Thymus (tissue), 11 donors: ENCODE results near the gene DMAC1. TPM values are rescaled to one million over a fixed set of nuclear protein-coding genes. Genes with fewer than 3 reads are reported as not detected.
A peak's percentile ranks its signal among the peaks of the same experiment; 100 is the strongest.

Source experiments
- DNase-seq, 9 donors: peaks; one replicate each; pipeline ENCODE4 v3.0.0-alpha.2; 2013; ENCODE audit warnings: low spot score in 9 of 9, low read depth in 6 of 9, missing footprints in 1 of 9
- H3K27ac ChIP-seq, 2 donors: one replicate each; pipeline ENCODE4 v1.5.1; 2013; ENCODE audit warnings: control low read depth in 1 of 2, low read depth in 1 of 2, low read length in 1 of 2, mild to moderate bottlenecking in 1 of 2, moderate library complexity in 1 of 2
- H3K27me3 ChIP-seq, 2 donors: one replicate each; pipeline ENCODE4 v1.5.1; 2013; ENCODE audit warnings: low read length in 1 of 2; ENCODE audit not compliant: control insufficient read depth in 2 of 2, insufficient read depth in 1 of 2
- H3K36me3 ChIP-seq, 2 donors: one replicate each; pipeline ENCODE4 v1.5.1; 2013; ENCODE audit warnings: low read length in 1 of 2, mild to moderate bottlenecking in 1 of 2, moderate library complexity in 1 of 2; ENCODE audit not compliant: control insufficient read depth in 2 of 2, insufficient read depth in 2 of 2
- H3K4me1 ChIP-seq, 2 donors: one replicate each; pipeline ENCODE4 v1.5.1; 2013; ENCODE audit warnings: low read length in 2 of 2; ENCODE audit not compliant: control insufficient read depth in 2 of 2, insufficient read depth in 2 of 2
- H3K4me3 ChIP-seq, 2 donors: one replicate each; pipeline ENCODE4 v1.5.1; 2013; ENCODE audit warnings: low read length in 2 of 2, control low read depth in 1 of 2, mild to moderate bottlenecking in 1 of 2
- H3K9me3 ChIP-seq, 2 donors: one replicate each; pipeline ENCODE4 v1.5.1; 2013; ENCODE audit warnings: low read length in 1 of 2, mild to moderate bottlenecking in 1 of 2; ENCODE audit not compliant: control insufficient read depth in 2 of 2, insufficient read depth in 1 of 2
- WGBS: extraction: QIAGEN DNeasy Blood & Tissue Kit; methylation state at CpG from one replicate; pipeline ENCODE4 v1.1.7; 2013; 5-methylcytosine and 5-hydroxymethylcytosine counted together
- polyA plus RNA-seq: library from polyadenylated mRNA; stranded (reverse); fragments of 200-250 nt; gene quantifications from one replicate; pipeline ENCODE4 v1.2.3, GENCODE V29; 2013
- total RNA-seq: library from RNA; stranded (reverse); fragments of 120-200 nt; gene quantifications from one replicate; pipeline ENCODE4 v1.2.4, GENCODE V29; 2013
- donor health status: healthy.

DMAC1 gene
- total and polyA plus RNA-seq, 2 donors, result 26.3 to 149 TPM

DNA sequence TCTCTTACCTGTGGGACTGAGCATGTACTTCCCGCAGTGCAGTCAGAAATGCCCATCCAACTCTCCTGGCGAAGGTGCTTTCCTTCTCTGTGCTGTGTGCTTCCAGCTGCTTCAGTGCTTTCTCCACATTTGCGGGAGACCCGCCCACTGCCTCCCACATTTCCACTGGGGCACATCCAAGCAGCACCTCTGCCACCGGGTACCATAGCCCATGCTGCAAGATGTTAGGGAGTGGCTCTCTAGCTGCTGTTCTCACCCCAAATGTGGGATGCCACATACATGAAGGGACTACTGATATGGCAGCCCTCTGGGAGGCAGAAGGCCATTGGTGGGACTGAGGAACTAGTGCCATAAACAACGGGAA, 8.8 kb downstream of the DMAC1 start:
- Histone ChIP-seq H3K9me3 (no peaks in the 10 kb centered on the region), H3K27ac (no peak overlapping the region), H3K36me3 (peaks cover 46 to 52% of the 10 kb centered on the region in 2 donors), H3K27me3 (no peaks in the 10 kb centered on the region), H3K4me3 (no peak overlapping the region), H3K4me1 (no peaks in the 10 kb centered on the region)
- DNase-seq, result no peak
- WGBS, result 96% methylated on average over 6 of the region's 6 CpGs

DNA sequence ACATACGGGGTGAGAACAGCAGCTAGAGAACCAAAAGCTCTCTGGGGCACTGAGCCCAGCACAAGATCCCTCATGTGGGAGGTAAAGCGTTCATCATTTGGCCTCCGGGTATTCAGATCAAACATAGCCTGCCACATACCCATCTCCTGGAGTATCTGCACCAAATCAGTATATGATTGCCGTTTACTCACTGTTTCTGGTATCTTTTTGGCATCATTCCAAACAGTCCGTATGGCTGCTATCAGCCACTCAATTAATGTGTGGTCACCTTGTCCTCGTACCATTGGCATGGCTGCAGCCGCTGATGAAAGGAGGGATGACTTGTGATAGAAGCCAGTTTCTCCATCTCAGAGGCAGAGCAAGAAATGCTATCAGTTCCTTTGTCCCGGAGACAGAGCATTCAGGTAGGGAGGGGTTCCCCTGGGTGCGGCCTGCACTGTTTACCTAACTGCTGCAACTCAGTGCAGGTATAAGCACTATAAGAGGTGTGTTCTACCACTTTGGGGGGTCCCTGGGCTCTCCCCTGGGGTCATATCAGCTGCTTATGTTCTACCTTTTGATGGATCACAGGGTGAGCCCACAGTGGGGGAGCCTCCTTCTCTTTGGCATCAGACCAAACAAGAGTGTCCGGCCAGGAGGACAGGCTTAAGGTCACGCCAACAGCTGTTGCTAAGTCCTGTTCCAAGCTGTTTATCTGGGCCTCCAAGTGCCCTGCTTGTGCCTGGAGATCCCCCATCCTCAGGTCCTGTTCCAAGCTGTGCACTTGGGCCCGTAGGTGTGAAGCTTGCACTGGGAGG, 9.4 kb downstream of the DMAC1 start:
- H3K27ac ChIP-seq, result no peak overlapping the region
- no peaks in the 10 kb centered on the region for H3K27me3 ChIP-seq
- no peak for DNase-seq
- no peak overlapping the region for H3K4me3 ChIP-seq
- WGBS, result 88% methylated on average over 12 of the region's 12 CpGs
- H3K9me3 ChIP-seq, result no peaks in the 10 kb centered on the region
- H3K36me3 ChIP-seq, result peaks cover 43 to 50% of the 10 kb centered on the region in 2 donors
- no peaks in the 10 kb centered on the region for H3K4me1 ChIP-seq

DNA sequence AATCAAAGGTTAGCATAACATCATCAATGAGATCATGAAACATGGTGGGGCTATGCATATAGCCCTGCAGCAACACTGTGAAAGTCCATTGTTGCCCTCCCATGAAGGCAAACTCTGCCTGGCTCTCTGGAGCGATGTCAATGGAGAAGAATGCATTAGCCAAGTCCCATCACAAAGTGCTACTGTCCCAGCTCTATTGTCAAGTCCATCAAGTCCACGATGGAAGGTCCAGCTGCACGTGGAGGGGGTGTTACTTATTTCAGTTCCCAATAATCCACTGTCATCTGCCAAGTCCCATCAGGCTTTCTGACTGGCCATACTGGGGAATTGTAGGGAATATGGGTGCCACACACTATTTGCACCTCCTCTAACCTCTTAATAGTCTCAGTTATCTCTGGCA, 10.8 kb downstream of the DMAC1 start:
- Histone ChIP-seq H3K4me3 (no peak overlapping the region), H3K27me3 (no peaks in the 10 kb centered on the region), H3K4me1 (peaks cover 5 to 8% of the 10 kb centered on the region in 2 donors), H3K36me3 (peaks cover 36 to 38% of the 10 kb centered on the region in 2 donors), H3K27ac (no peak overlapping the region), H3K9me3 (no peaks in the 10 kb centered on the region)
- DNase-seq, result no peak
- 98% methylated on average over 3 of the region's 3 CpGs for WGBS

DNA sequence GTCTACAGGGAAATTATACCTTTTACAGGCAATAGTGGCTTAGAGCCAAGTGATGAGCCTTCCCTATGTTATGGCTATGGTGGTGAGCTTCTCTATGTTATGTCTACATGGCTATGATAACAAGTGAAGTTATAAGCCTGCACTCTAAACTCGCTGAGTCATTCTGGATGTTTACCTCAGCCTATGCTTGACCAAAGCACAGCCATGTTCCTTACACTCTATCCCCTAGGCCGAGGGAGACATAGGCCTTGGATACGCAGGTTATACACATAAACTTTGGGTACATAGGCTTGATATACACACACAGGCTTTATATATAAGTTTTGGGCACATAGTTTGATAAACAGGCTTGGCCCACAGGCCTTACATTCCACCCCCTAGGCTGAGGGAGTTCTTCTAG, 13.8 kb downstream of the DMAC1 start:
- Histone ChIP-seq H3K27ac (no peak overlapping the region), H3K36me3 (peaks cover 28 to 31% of the 10 kb centered on the region in 2 donors), H3K27me3 (no peaks in the 10 kb centered on the region), H3K9me3 (no peaks in the 10 kb centered on the region), H3K4me1 (peaks cover 21 to 30% of the 10 kb centered on the region in 2 donors), H3K4me3 (no peak overlapping the region)
- DNase-seq, result no peak
- 77% methylated on average over 3 of the region's 3 CpGs for WGBS

DNA sequence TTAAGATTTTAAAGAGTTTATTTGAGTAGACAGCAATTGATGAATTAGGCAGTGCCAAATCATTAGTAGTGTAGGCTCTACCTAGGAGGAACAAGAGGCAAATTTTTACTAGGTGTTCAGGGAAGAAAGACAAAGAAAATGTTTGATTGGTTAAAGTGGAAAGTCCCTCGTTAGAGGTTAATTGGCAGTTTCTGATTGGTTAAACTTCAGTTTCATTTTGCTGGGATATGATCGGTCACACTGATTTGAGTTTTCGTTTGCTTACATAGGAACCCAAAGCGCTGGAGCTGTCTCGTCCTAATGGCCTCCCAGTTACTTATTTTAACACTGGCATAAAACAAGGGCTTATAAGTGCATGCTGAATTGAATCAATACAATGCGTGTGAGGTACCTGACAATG, 15.1 kb downstream of the DMAC1 start:
- no peak overlapping the region for H3K27ac ChIP-seq
- H3K4me3 ChIP-seq, result no peak overlapping the region
- H3K4me1 ChIP-seq, result peaks cover 21 to 30% of the 10 kb centered on the region in 2 donors
- H3K27me3 ChIP-seq, result no peaks in the 10 kb centered on the region
- DNase-seq, result no peak
- 99% methylated on average over 6 of the region's 6 CpGs for WGBS
- H3K36me3 ChIP-seq, result peaks cover 21 to 26% of the 10 kb centered on the region in 2 donors
- no peaks in the 10 kb centered on the region for H3K9me3 ChIP-seq

DNA sequence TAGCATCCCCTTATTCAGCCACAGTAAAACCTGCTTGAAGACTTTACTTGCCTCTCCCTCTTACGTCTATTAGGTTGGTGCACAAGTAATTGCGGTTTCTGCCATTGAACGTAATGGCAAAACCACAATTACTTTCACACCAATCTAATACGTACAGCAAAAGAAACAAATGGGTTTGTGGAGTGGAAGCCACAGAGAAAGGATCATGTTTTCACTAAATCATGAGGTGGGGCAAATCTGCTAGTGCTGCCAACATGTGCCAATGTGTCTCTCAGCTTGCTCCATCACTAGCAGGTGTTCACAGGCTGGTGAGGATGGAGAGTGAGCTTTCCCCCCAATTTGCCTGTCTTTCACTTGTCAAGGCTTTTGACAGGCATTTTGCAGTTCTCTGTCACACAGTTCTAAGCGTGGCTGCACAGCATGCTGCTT, 15.9 kb downstream of the DMAC1 start:
- 93% methylated on average over 5 of the region's 5 CpGs for WGBS
- peaks cover 21 to 30% of the 10 kb centered on the region in 2 donors for H3K4me1 ChIP-seq
- peak in 4 of 9 donors; percentile 14 to 41 (median 27) for DNase-seq
- H3K27ac ChIP-seq, result peak overlapping the region in 1 of 2 donors; percentile 10
- H3K36me3 ChIP-seq, result peaks cover 18 to 26% of the 10 kb centered on the region in 2 donors
- no peaks in the 10 kb centered on the region for H3K9me3 ChIP-seq
- no peak overlapping the region for H3K4me3 ChIP-seq
- H3K27me3 ChIP-seq, result no peaks in the 10 kb centered on the region

DNA sequence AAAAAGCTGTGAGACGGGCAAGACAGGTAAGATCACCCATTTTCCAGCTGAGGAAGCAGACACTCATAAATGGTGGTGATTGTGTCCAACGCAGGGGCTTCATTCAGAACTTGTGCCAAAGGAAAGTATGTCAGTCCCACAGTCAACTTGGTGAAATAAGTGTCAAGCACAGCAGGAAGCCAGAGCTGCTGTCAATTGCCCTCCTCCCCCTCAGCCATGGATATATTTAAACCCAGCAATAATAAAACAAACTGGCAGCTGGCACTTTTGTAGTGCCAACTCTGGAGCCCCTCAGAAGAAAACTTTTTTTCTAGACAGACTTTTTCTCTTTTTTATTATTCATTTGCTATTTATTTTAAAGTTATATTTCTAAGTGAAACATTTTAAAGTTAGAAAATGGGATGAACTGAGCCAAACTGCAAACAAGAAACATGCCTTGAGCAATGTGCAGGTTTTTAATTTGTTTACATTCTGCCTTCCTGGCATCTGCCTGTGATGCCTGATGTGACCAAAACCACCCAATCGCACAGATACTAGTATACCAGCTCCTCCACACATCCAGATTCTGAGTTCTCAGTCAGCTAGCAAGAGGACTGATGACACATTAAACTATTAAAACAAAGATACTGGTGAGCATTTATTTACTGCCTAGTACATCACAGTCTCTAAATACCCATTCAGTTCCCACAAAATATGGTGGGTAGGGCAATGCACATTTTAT, 17.0 kb downstream of the DMAC1 start:
- 57% methylated on average over 3 of the region's 3 CpGs for WGBS
- H3K4me3 ChIP-seq, result no peak overlapping the region

DNA sequence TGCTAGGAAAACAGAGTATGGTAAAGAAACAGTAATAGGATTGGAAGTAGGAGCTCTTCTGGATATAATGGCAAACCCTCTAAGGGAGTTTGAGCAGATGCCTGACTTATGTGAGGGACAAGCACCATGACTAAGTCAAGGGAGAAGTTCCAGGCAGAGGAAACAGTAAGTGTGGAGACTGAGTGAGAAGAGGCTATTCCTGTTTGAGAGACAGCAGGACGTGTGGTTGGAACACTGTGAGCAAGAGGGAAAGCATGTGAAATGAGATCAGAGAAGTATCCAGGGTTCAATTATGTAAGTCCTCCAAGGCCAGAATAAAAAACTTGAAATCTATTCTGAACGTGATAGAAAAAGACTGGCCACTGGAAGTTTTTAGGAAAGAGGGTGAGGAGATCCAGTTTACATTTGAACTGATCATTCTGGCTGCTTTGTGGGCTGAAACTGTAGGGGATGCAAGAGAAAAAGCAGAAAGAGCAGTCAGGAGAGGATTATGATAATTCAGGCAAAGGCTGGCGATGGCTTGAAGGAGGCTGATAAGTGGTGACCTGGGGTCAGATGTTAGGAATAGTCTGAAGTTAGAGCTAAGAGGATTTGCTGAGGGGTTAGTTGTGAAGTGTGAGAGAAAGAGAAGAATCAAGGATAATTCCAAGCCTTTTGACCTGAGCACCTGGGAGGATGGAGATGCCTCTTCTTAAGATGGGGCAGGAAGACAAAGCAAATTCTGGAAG, 19.2 kb downstream of the DMAC1 start:
- DNase-seq, result no peak
- WGBS, result 98% methylated on average over 3 of the region's 3 CpGs

More for the DNA sequence above, 17.0 kb downstream of the DMAC1 start:
- Histone ChIP-seq H3K27me3 (no peaks in the 10 kb centered on the region), H3K27ac (peak overlapping the region; percentile 0 to 71), H3K36me3 (peaks cover 12 to 16% of the 10 kb centered on the region in 2 donors), H3K9me3 (no peaks in the 10 kb centered on the region), H3K4me1 (peaks cover 21 to 30% of the 10 kb centered on the region in 2 donors)
- DNase-seq, result peak in 3 of 9 donors; percentile 39 to 52 (median 40)

More for the DNA sequence above, 19.2 kb downstream of the DMAC1 start:
- H3K9me3 ChIP-seq, result no peaks in the 10 kb centered on the region
- H3K27me3 ChIP-seq, result no peaks in the 10 kb centered on the region
- H3K27ac ChIP-seq, result no peak overlapping the region
- H3K4me1 ChIP-seq, result peaks cover 21 to 30% of the 10 kb centered on the region in 2 donors
- H3K4me3 ChIP-seq, result no peak overlapping the region
- H3K36me3 ChIP-seq, result no peaks in the 10 kb centered on the region
